Thyroid gland (tissue), 4 donors: ENCODE data around the gene IBTK.

Source experiments
- POLR2A ChIP-seq, 2 donors: fragments of 450-650 bp; IDR thresholded peaks; one replicate each; pipeline ENCODE4 v1.6.1; 2017; ENCODE audit warnings: antibody characterized with exemption in 2 of 2, mild to moderate bottlenecking in 2 of 2, moderate library complexity in 1 of 2
- TF ChIP-seq, protein P1 (sequence below), 6 experiments: fragments of 200-600 bp in 3 of 6; fragments of 450-650 bp in 3 of 6; sonication (generic) in 3 of 6; IDR thresholded peaks; one replicate each; pipeline ENCODE4 v1.5.1; 2016 to 2019; ENCODE audit warnings: antibody characterized with exemption in 6 of 6, mild to moderate bottlenecking in 2 of 6, inconsistent platforms in 1 of 6, moderate library complexity in 1 of 6

GRCh38 chr6:82237013-82237412, 10.5 kb downstream of the IBTK start:
- TF ChIP-seq POLR2A (IDR thresholded peaks at IDR 0.05): no peak
- TF ChIP-seq, protein P1, sequence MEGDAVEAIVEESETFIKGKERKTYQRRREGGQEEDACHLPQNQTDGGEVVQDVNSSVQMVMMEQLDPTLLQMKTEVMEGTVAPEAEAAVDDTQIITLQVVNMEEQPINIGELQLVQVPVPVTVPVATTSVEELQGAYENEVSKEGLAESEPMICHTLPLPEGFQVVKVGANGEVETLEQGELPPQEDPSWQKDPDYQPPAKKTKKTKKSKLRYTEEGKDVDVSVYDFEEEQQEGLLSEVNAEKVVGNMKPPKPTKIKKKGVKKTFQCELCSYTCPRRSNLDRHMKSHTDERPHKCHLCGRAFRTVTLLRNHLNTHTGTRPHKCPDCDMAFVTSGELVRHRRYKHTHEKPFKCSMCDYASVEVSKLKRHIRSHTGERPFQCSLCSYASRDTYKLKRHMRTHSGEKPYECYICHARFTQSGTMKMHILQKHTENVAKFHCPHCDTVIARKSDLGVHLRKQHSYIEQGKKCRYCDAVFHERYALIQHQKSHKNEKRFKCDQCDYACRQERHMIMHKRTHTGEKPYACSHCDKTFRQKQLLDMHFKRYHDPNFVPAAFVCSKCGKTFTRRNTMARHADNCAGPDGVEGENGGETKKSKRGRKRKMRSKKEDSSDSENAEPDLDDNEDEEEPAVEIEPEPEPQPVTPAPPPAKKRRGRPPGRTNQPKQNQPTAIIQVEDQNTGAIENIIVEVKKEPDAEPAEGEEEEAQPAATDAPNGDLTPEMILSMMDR (IDR thresholded peaks at IDR 0.05): no peak
